ENCODE measurements around the gene GSG1L2.
"Not testable (repeated sequence)": the region's sequence is repeated elsewhere in the genome, so short reads cannot be mapped to it uniquely, and the experiment has no call there.

GSG1L2 gene

GRCh38 chr17:9788601-9789000, 33.3 kb downstream of the GSG1L2 start:
- no peak for DNase-seq (ENCODE audit: low read depth)

- no peak for DNase-seq (ENCODE audit: low read depth)
Measured at GRCh38 chr17:9784544-9784943, 37.3 kb downstream of the GSG1L2 start.

- not testable (repeated sequence) for DNase-seq (ENCODE audit: low read depth)
Measured at GRCh38 chr17:9783465-9783864, 38.4 kb downstream of the GSG1L2 start.

GRCh38 chr17:9783050-9783449, 38.8 kb downstream of the GSG1L2 start:
- no peak for DNase-seq (ENCODE audit: low read depth)

- DNase-seq (ENCODE audit: low read depth), result no peak
Measured at GRCh38 chr17:9780552-9780951, 41.3 kb downstream of the GSG1L2 start.

GRCh38 chr17:9776911-9777310, 45.0 kb downstream of the GSG1L2 start:
- no peak for DNase-seq (ENCODE audit: low read depth)

- no peak for DNase-seq (ENCODE audit: low read depth)
Measured at GRCh38 chr17:9772658-9773057, 49.2 kb downstream of the GSG1L2 start.

- DNase-seq (ENCODE audit: low read depth), result no peak
Measured at GRCh38 chr17:9771465-9771864, 50.4 kb downstream of the GSG1L2 start.

- DNase-seq (ENCODE audit: low read depth), result no peak
Measured at GRCh38 chr17:9769036-9769695, 52.7 kb downstream of the GSG1L2 start.

GRCh38 chr17:9768381-9768934, 53.4 kb downstream of the GSG1L2 start:
- no peak for DNase-seq (ENCODE audit: low read depth)

GRCh38 chr17:9767432-9767991, 54.4 kb downstream of the GSG1L2 start:
- no peak for DNase-seq (ENCODE audit: low read depth)

- DNase-seq (ENCODE audit: low read depth), result no peak
Measured at GRCh38 chr17:9766970-9767369, 54.9 kb downstream of the GSG1L2 start.

- DNase-seq (ENCODE audit: low read depth), result no peak
Measured at GRCh38 chr17:9765322-9765721, 56.6 kb downstream of the GSG1L2 start.

GRCh38 chr17:9763643-9764042, 58.2 kb downstream of the GSG1L2 start:
- no peak for DNase-seq (ENCODE audit: low read depth)

GRCh38 chr17:9760266-9760665, 61.6 kb downstream of the GSG1L2 start:
- DNase-seq (ENCODE audit: low read depth), result no peak

GRCh38 chr17:9755083-9755482, 66.8 kb downstream of the GSG1L2 start:
- no peak for DNase-seq (ENCODE audit: low read depth)
